Hematopoietic multipotent progenitor cell treated with erythropoietin and hydrocortisone succinate and interleukin-3 and kit ligand, for 4 days (in vitro differentiated cells): ENCODE data around the gene FAM118B.
A peak's percentile ranks its signal among the peaks of the same experiment; 100 is the strongest.
"Not testable (repeated sequence)": the region's sequence is repeated elsewhere in the genome, so short reads cannot be mapped to it uniquely, and the experiment has no call there.

Experiments
- DNase-seq: peaks from one replicate; pipeline ENCODE4 v3.0.0-alpha.2; 2015

Gene FAM118B

GRCh38 chr11:126277780-126278179 lies 66.2 kb downstream of the FAM118B start:
- no peak for DNase-seq

GRCh38 chr11:126279191-126279590 lies 67.6 kb downstream of the FAM118B start:
- DNase-seq, result no peak

GRCh38 chr11:126280595-126280994 lies 69.0 kb downstream of the FAM118B start:
- peak; percentile 54 for DNase-seq

- DNase-seq, result no peak
Measured at GRCh38 chr11:126281245-126281644, 69.7 kb downstream of the FAM118B start.

GRCh38 chr11:126281666-126282175 lies 70.1 kb downstream of the FAM118B start:
- DNase-seq, result no peak

- DNase-seq, result peak; percentile 69
Measured at GRCh38 chr11:126282361-126282735, 70.8 kb downstream of the FAM118B start.

- DNase-seq, result peak; percentile 73
Measured at GRCh38 chr11:126282736-126283591, 71.4 kb downstream of the FAM118B start, which contains the start of gene TIRAP. Gene TIRAP, plus strand, starts transcription at chr11:126283093. Its CDS starts 7,802 bp downstream, at chr11:126290895.

- peak; percentile 94 for DNase-seq
Measured at GRCh38 chr11:126284829-126285228, 73.2 kb downstream of the FAM118B start.

GRCh38 chr11:126288237-126288636 lies 76.7 kb downstream of the FAM118B start:
- DNase-seq, result no peak

- no peak for DNase-seq
Measured at GRCh38 chr11:126290887-126291286, 79.3 kb downstream of the FAM118B start.

- no peak for DNase-seq
Measured at GRCh38 chr11:126293726-126294125, 82.1 kb downstream of the FAM118B start.

GRCh38 chr11:126297004-126297403 lies 85.4 kb downstream of the FAM118B start:
- no peak for DNase-seq

- DNase-seq, result peak; percentile 94
Measured at GRCh38 chr11:126303623-126304456, 92.3 kb downstream of the FAM118B start, which contains the start of gene DCPS. Gene DCPS, plus strand, starts transcription at chr11:126304060. Its CDS starts 21 bp downstream, at chr11:126304081.

- DNase-seq, result peak; percentile 25
Measured at GRCh38 chr11:126304457-126305075, 93.0 kb downstream of the FAM118B start.

GRCh38 chr11:126305699-126306098 lies 94.1 kb downstream of the FAM118B start:
- DNase-seq, result no peak

GRCh38 chr11:126307706-126308105 lies 96.1 kb downstream of the FAM118B start:
- DNase-seq, result peak; percentile 90

- no peak for DNase-seq
Measured at GRCh38 chr11:126308271-126308671, 96.7 kb downstream of the FAM118B start.

- DNase-seq, result not testable (repeated sequence)
Measured at GRCh38 chr11:126308771-126309170, 97.2 kb downstream of the FAM118B start.

- peak; percentile 90 for DNase-seq
Measured at GRCh38 chr11:126310200-126310991, 98.8 kb downstream of the FAM118B start.

- no peak for DNase-seq
Measured at GRCh38 chr11:126310992-126311310, 99.4 kb downstream of the FAM118B start.

- DNase-seq, result peak; percentile 86
Measured at GRCh38 chr11:126311401-126312291, 100.1 kb downstream of the FAM118B start.
